Sigmoid colon (tissue), 4 donors: ENCODE results near the gene NKX3-2.

ENCODE experiments used
- POLR2AphosphoS5 ChIP-seq, 4 donors: sonication (generic); formaldehyde crosslinking; IDR thresholded peaks; one replicate each; pipeline ENCODE4 v1.6.1; 2017; ENCODE audit warnings: antibody characterized with exemption in 4 of 4
- TF ChIP-seq, protein P1 (sequence below), 4 experiments: fragments of 450-650 bp in 3 of 4; fragments of 200-600 bp in 1 of 4; IDR thresholded peaks; one replicate each; pipeline ENCODE4 v1.5.1; 2016 to 2019; ENCODE audit warnings: antibody characterized with exemption in 4 of 4, mild to moderate bottlenecking in 3 of 4, moderate library complexity in 2 of 4

DNA sequence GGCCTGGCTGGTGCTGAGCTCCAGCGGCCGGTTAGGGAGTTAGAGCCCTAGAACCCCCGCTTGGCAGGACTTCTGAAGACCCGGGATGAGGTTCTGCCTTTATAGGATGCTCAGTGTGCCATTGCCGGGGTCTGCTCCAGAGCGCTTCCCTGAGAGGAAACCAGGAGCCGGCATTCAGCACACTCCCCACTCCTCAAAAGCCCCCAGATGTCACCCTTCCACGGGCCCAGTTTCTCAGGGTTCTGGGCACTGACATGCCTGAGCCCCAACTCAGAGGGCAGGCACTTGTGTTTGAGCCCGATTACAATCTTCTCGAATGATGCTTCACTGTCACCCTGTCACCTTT, 6.5 kb downstream of the NKX3-2 start:
- TF ChIP-seq, protein P1, sequence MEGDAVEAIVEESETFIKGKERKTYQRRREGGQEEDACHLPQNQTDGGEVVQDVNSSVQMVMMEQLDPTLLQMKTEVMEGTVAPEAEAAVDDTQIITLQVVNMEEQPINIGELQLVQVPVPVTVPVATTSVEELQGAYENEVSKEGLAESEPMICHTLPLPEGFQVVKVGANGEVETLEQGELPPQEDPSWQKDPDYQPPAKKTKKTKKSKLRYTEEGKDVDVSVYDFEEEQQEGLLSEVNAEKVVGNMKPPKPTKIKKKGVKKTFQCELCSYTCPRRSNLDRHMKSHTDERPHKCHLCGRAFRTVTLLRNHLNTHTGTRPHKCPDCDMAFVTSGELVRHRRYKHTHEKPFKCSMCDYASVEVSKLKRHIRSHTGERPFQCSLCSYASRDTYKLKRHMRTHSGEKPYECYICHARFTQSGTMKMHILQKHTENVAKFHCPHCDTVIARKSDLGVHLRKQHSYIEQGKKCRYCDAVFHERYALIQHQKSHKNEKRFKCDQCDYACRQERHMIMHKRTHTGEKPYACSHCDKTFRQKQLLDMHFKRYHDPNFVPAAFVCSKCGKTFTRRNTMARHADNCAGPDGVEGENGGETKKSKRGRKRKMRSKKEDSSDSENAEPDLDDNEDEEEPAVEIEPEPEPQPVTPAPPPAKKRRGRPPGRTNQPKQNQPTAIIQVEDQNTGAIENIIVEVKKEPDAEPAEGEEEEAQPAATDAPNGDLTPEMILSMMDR (IDR thresholded peaks at IDR 0.05): no peak
- TF ChIP-seq POLR2AphosphoS5 (IDR thresholded peaks at IDR 0.05): no peak
